ENCODE data around the gene SYNDIG1.

The SYNDIG1 gene

DNA sequence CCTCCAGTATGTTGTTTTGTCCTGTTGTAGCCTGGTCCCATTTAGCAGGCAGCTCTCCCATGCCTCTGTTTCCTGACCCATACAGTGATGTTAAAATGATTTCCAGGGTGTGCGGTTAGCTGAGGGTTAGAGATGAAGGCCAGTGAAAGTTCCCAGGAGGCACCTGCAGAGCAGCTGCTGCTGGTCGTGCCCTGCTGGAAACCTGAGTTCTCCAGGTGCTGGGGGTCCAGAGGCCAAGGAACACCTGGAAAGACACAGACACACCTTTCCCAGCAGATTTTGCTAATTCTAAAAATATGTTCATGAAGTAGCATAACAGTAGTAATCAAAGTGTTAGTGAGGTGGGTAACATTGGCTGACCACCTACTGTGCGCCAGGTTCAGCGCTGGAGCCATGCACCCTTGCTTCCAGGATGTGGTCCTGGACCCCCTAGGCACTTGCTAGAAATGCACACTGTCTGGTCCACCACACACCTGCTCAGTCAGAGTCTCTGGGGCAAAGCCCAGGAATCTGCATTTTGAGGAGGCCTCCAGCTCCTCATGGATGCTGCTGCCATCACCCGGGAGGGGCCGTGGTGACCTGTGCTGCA, 118.7 kb downstream of the SYNDIG1 start:
- no peak for DNase-seq

DNA sequence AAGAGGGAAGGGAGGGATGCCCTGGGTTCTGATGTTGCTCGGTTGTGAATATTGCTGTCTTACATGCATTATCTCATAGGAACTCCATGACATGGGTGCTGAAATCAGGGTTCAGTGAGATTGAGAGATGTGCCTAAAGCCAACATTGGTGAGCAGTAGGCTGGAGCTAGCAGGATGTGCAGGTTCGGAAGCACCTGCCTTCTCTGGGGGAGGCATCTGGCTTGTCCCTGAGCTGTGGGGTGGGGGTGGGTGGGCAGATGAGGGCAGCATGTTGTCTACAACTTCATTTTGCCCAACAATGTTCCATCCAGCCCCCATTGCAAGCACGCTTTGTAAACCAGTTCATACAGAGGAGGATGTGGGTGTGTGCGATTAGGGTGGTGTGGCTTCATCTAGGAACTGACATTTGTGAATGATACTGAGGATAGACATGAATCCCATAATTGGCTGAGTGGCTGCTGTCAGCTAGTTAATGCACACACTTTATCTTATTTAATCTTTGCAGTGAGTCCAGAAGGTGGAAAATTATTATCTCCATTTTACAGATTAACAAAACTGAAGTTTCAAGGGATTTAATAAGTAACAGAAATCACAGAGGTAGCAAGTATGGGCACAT, 119.4 kb downstream of the SYNDIG1 start:
- no peak for DNase-seq

DNA sequence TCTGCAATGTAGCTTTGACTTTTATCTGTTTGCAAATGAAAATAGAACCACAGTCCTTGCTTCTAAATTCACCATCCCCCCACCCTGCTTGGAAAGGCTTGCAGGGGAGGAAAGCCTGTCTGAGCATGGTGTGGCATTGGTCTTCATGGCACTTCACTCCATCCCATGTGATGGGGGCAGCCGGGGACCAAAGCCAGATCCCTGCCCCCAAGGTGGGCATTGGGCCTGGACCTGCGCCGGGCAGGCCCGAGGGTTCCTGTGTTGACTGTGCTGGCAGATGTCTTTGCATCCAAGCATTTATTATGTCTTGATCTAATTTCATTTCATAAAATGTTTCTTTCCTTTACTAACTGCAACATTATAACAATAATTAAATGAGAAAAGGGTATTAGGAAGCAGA, 120.0 kb downstream of the SYNDIG1 start:
- DNase-seq: no peak

DNA sequence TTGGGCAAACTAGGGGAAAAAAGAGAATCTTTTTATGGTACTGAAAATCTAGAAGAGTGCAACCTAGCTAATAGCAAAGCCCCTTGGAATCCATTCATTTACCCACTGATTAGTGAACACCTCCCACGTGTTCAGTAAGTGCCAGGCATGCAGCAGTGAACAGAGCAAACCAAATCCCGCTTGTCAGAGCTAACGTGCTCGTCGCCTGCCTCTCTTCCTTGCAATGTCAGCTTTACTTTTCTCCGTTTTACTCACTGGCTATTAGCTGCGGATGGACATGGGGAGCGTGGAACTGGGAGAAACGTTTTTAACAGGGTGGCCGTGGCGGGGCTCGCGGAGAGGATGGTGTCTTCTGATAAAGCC, 120.4 kb downstream of the SYNDIG1 start:
- DNase-seq: no peak

DNA sequence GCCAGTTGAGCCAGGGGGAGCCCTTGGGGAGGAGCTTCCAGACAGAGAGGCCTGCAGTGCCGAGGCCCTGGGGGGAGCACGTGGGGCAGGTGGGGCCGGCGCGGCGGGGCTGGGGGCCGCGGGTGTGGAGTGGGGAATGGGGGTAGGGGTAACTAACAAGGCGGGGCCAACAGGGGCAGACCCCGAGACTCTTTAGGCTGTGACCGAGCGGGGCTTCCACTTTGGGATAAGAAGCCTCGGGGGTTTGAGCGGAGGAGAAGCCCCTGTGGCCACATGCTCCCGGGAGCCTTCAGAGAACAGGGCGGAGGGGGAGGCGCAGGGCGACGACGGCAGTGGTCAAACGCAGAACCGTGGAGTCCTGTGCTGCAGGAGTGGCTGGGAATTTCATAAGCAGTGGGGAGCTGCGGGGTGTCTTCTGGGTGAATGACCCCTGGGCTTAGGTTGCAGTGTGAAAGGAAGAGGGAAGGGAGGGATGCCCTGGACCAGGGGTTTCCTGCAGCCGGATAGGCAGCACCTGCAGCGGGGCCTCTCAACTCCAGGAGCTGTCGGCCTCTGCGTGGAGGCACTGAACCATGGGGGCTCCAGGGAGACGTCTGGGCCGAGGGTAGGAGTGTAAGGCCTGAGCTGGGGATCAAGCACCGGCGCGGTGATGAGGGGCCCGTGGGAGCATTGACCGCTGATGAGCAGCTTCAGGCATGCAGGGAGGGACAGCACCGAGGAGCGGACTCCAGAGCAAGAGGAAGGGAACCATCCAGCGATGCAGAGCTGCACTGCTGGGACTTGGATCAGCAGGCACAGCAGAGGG, 121.0 kb downstream of the SYNDIG1 start:
- no peak for DNase-seq

DNA sequence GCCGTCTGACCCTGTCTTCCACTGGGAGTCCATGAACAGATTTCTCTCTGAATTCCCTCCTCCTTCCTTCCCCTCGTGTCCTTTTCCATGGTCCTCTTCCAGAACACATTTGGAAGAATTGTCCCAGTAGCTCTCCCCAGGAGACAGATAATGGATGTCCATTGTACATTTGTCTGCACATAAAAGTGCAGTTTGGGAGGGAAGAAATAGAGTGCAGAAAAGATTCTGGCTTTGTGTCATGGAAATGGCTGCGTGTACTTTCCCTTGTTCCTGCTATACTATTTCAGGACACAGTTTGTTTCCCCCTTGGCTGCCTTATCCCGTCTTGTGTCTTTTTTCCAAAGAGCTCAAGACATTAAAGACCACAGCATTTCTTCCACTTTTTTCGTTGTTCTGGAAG, 127.6 kb downstream of the SYNDIG1 start:
- DNase-seq: no peak

DNA sequence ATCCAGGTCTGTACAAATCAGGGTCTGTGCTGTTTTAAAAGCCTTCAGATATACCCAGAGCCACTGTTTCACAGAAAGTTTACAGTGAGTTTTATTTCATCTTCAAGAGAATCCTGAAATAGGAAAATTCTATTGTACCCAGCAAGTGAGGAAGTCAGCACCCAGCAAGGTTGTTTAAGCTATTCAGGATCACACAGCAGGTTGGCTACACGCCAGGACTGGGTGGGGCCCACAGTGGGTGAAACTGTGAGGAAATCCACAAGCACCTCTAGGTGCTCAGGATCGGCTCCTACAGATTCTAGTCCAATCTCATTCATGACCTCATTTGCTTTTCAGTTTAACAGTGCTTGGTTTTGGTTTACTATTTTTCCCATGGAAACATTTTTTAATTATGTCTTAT, 128.9 kb downstream of the SYNDIG1 start:
- DNase-seq: no peak

DNA sequence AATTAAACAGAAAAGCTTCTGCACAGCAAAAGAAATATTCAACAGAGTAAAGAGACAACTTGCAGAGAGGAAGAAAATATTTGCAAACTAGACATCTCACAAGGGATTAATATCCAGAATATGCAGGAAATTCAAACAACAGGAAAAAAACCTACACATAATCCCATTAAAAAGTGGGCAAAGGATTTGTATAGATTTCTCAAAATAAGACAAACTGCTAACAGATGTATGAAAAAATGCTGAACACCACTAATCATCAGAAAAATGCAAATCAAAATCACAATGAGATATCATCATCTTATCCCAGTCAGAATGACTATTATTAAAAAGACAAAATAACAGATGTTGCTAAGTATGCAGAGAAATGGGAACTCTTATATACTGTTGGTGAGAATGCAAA, 129.6 kb downstream of the SYNDIG1 start:
- no peak for DNase-seq

DNA sequence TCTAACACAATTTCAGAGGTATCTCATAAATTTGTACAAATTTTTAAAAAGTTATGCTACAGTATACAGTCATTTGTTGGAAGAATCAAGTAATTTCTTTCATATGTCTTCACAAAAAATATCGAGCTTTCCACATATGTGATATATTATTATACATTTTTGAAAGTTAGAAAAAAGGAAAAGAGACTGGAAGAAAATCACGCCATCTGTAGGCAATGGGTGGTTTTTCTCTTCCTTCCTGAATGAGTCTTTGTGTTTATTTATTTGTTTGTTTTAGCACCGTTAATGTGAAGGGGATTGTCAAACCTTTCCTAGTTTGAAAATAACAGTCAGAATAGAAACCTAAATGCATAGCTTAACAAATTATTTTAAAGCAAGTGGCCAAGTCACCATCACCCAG, 130.6 kb downstream of the SYNDIG1 start:
- no peak for DNase-seq

DNA sequence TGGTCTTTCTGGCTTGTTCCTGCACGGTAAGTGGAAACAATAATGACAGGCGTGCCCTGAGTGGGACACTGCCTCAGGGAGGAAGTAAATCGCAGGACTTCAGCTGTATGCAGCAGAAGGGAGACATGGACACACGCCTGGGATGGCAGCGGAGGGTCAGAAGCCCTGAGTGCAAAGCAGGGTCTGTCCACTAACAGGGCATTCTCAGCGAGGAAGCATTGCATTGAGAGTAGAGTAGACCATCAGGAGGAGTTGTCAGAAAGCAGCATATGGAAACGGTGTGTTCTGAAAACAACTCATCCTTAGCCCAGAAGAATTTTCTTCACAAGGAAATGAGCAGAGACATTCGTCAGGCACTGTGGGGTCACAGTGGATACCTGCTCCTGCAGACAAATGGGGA, 134.0 kb downstream of the SYNDIG1 start:
- DNase-seq: no peak

DNA sequence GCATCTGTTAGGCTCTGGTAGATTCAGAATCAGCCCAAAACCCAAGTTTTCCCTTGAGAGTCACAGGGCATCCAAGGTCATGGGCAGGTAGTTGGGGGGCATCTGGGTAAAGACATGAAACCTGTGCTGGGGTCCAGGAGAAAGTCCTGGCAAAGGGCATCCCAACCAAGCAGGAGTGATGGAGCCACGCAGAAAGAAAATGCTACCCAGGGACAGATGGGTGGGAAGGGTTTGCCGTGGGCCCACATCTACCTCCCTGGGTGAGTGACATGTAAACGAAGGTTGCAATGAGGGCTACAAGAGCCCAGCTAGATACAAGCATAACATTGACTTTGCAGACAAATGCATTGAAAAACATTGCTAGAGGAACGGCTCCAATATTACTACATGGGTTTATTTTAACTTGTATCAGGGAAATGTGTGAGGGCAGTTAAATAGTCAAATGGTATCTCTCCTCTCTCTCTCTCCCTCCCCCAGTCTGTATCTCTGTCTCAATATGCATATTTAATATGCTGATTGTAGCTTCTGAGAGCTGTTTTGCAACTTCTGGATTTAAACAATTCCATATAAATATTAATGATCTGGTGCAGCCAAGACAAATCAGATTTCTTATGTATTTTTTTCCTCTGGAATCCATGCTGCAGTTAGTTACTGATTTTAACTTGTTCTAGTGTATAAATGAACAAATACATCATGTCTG, 135.7 kb downstream of the SYNDIG1 start:
- DNase-seq: no peak

DNA sequence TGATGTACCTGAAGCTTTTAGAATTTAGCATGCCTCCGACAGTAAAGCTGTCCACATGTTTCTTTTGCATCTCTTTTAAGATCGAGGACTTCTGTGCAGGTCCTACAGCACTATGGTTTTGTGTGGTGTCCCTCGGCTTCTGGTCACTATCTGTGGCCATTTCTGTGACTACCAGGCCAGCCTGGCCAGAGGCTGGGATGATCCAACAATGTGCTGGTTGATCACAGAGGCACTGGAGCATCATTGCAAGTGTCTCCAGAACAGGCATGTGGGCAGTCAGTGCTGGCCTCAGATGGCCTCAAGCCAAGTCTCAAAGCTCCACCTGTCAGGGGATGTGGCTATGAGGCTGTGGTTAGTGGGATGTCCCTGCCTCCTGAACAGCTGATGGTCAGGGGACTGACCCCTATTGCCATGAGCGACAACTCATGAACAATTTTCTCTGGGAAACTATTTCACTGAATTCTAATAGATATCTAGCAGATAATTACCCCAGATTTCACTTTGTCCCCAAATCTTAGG, 136.6 kb downstream of the SYNDIG1 start:
- no peak for DNase-seq

DNA sequence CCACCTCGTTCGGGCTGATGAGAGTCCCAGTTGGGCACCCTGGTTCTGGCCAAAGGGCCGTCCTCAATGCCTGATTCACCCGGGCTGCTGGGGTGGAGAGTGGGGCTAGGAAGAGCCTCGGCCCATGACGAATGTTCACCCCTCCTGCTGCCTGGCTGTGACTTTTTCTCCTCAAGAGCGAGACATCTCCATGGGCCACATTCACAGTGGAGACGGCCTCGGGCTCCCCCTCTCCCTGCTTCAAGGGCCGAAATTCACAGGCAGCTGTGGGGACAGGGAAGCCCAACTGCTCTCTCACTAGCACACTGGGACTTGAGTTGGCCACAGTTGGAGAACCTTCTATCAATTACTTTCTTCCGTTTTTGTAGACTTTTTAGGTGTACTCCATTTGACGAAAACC, 138.0 kb downstream of the SYNDIG1 start:
- no peak for DNase-seq

DNA sequence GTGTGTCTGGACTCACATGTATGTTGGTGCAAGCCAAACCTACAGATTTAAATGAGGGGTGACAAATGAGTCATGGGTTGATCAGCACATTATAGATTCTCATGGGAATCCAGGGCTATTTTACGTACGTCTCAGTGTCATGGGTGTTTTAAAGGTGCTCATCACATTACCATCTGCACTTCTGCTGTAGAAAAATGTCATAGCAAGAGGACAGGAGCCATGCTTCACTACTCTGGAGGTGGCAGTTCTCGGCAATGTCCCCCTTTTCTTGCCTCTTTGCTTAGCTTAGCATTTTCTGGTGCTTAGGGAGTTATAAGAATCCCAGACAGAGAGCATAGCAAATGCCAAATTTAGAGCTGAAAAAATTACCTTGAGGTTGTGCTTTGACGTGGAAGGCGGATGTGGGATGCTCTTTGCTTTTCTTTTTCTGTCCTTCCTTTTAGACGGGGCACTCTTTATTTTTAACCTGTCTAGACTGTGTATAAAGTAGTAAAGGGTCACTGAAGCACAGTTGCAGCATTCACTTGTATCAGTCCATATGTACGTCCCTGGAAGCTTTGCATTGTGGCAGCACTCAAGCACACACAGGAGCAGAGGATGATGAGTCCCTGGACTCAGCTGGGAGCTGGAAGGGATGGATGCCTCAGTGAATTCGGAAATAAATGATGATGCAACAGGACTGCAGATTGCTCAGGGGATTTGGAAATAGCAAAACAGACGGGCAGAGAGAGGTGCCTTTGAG, 139.7 kb downstream of the SYNDIG1 start:
- no peak for DNase-seq

DNA sequence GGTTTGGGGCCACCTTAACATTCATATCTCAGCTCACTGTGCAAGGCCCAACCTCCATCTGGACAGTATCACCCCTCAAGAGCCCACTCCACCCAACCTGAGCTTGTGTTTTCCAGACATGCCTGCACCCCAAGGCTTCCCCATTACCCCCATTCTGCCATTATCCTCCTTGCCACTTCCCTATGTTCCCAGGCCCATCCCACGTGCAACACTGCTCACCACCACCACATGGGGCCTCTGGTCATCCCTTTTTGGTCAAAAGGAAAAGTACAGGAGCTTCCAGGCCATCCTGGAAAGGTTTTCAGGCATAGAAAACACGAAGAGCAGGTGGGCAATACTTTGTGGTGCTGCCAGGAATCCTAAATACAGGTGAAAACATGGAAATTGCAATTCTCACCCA, 140.3 kb downstream of the SYNDIG1 start:
- DNase-seq: no peak

DNA sequence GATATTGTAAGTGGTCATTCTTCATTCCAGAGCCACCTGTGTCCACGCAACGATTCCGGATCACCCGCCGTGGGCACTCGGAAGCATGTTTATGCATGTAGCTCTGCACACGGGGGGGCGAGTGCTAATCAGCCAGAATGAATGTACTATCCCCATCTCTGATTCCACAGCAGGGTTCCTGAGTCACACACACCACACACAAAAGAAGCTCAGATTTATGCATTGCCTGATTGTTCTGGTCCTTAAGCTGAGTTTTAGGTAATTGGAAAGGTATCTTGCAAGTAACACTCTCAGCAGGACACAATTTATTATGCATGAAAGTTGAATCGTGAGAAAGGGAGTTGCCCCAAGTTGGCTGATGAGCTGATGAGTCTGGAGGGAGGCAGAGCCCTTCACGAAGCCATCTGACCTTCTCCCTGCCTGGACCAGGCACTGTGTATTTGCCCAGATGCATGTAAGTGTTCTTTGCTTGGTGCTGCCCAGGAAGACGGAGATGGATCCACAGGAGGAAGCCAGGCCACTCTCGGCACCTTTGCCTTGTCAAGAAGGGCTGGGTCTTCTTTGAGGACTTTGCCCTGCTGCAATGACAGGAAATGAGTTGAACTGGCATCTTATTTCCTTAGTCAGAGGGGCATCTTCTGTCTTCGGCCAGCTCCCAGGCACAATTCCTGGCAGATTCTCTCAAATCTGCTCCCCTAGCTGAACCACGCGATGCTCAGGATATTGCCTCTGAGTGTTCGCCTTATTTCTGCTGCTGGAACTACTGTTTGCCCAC, 141.1 kb downstream of the SYNDIG1 start:
- no peak for DNase-seq

DNA sequence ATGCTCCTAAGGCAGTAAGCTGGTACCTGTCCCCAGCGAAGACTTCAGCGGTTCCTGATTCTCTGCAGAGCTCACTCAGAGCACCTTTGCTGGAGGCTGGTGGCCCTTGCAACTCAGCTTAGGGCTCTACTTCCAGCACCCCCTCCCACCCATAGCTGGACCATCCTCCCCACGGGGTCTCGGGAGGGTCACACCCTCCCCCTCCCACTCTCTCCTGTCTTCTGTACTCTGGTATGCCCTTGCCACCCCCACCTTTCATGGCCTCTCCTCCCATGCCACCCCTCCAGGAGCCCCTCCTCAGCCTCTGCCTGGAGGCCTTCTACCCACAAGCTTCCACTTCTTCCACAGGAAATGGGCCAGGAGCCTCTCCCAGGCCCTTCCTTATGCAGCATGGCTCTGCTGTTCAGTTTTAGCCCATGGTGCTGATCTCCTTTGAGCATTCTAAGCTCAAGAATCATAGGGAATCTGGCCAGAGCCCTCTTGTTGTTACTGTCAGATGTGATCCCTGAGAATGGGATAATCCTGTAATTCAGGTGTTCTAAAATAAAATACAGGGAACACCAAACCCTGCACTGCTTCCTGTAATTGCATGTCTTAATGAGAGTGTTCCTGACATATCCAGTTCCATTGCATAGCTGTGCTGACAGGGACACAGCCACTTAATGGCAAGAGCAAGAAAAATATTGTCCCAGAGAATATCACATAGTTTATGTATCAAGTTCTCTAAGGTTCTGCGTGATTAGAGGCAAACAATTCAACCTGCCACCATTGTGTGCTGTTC, 142.1 kb downstream of the SYNDIG1 start:
- no peak for DNase-seq

DNA sequence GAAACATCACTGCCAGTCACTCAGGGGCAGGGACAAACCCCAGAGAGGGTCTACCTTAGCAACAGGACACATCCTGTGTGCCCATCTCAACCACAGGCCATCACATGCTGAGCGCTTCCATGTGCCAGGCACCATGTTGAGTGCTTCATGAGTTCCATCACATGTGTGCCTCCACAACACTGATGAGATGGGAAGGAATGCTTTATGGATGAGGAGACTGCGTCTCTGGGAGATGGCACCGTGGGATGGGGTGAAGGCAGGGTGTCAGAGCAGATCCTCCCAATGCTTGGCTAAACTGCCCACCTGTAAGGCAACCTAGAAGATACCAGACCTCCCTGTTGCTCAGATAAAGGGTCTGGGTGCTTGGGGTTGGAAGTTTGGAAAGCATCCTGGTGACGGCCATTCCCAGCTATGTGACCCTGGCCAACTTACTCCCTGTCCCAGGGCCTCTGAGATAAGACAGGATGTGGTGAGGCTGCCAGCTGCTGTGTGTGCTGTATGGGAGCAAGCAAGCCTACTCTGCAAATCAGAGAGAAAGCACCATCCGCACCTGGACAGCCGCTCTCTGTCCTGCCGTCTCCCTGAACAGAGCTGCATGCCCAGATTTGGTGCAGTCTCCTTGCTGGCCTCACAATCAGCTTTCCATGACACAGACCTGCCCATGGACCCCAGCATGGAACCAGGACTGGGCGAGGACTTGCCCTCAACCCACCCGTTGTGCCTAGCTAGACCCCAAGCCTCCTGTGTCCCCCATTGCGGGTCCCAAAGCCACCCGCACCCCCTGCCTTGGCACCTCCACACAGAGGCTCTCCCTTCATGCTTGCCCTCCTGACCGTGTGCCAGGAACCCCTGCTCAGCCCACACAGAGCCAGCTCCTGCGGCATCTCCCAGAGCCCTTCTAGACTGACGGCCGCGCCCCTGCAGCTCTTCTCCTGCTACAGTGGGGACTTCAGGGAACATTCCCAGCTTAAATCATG, 143.7 kb downstream of the SYNDIG1 start:
- no peak for DNase-seq

DNA sequence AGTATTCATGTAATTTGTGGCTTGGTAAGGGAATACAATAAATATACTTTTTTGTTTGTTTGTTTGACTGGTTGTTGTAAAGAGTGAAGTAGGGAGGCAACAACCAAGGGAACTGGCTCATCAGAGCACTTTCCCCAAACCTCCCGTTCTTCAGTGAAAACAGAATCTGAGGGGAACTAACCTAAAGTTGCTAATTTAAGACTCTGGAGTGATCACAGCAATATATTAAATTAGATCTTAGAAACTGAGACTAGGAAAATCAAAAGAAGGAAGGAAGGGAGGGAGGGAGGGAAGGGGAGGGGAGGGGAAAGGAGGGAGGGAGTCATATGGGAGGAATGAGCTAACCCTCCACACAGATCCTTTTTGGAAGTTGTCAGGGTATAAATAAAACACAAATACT, 144.9 kb downstream of the SYNDIG1 start:
- no peak for DNase-seq

DNA sequence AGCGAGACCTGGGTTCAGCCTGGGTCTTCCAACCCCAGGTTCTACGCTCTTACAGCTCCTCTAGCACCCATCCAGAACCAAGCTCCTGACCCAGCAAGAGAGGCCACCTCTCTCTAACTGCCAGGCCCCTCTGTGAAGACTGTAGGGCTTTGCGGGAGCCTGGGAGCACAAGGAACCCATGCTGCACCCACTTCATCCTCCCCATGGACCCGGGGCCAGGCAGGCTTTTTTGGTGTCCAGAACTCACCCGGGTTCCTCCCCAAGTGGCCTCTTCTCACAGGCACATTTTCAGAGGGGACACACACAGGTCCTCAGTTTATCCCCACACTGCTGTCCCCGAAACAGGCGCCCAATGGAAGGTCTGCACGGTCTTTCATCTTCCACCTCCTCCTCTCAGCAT, 145.9 kb downstream of the SYNDIG1 start:
- no peak for DNase-seq

Measured in activated gamma-delta T cell treated with Interleukin-2 at 50 U/mL for 16 hours (primary cell).